SU-DHL-6 (cell line): Measurements from ENCODE around the gene ACVR2B.
A peak's percentile ranks its signal among the peaks of the same experiment; 100 is the strongest.

Source experiments
- H2AFZ ChIP-seq: fragments of 200-600 bp; sonication (generic); 2 replicates; pipeline ENCODE4 v1.6.1; 2014; ENCODE audit warnings: low read depth, mild to moderate bottlenecking, moderate library complexity, mixed read lengths, antibody characterized with exemption, low read length; ENCODE audit not compliant: severe bottlenecking
- H3F3A ChIP-seq: fragments of 200-600 bp; shearing (Covaris generic); 2 replicates; pipeline ENCODE4 v1.6.0; 2016; ENCODE audit warnings: antibody characterized with exemption, mild to moderate bottlenecking; ENCODE audit not compliant: insufficient read depth
- H3K27ac ChIP-seq: fragments of 200-600 bp; sonication (generic); 2 replicates; pipeline ENCODE4 v1.5.1; 2016; ENCODE audit warnings: low read depth, mild to moderate bottlenecking, low read length, moderate library complexity, mixed read lengths
- H3K27me3 ChIP-seq: fragments of 200-600 bp; sonication (generic), shearing (Covaris generic); 2 replicates; pipeline ENCODE4 v1.6.0; 2014; ENCODE audit warnings: mild to moderate bottlenecking, low read length
- H3K36me3 ChIP-seq: fragments of 200-600 bp; sonication (generic); 2 replicates; pipeline ENCODE4 v1.6.1; 2014; ENCODE audit warnings: mild to moderate bottlenecking, low read length, mixed read lengths
- H3K4me2 ChIP-seq: fragments of 300-600, 200-600 bp; shearing (Covaris generic), sonication (generic); 2 replicates; pipeline ENCODE4 v1.6.0; 2014; ENCODE audit warnings: low read length, low read depth, mild to moderate bottlenecking; ENCODE audit not compliant: poor library complexity, severe bottlenecking
- H3K4me3 ChIP-seq: fragments of 200-600 bp; sonication (generic); 2 replicates; pipeline ENCODE4 v1.5.1; 2014; ENCODE audit warnings: antibody characterized with exemption, low read length, mild to moderate bottlenecking, mixed read lengths; ENCODE audit not compliant: insufficient read depth, poor library complexity, severe bottlenecking
- H3K79me2 ChIP-seq: fragments of 200-600 bp; sonication (generic); 2 replicates; pipeline ENCODE4 v1.6.1; 2014; ENCODE audit warnings: mild to moderate bottlenecking, low read length, moderate library complexity; ENCODE audit not compliant: insufficient read depth
- H3K9ac ChIP-seq: fragments of 200-600 bp; sonication (generic); 2 replicates; pipeline ENCODE4 v1.7.0; 2014; ENCODE audit warnings: mild to moderate bottlenecking, low read length
- H3K9me2 ChIP-seq: fragments of 200-600 bp; sonication (generic); replicated peaks from 2 replicates; pipeline ENCODE4 v1.6.1; 2014; ENCODE audit warnings: low read length; ENCODE audit not compliant: insufficient read depth
- H3K9me3 ChIP-seq: fragments of 200-600 bp; sonication (generic); 2 replicates; pipeline ENCODE4 v1.6.1; 2014; ENCODE audit warnings: low read length, mixed read lengths; ENCODE audit not compliant: insufficient read depth
- H4K20me1 ChIP-seq: fragments of 200-600 bp; sonication (generic); 2 replicates; pipeline ENCODE4 v1.6.1; 2014; ENCODE audit warnings: low read depth, mild to moderate bottlenecking, antibody characterized with exemption, low read length, moderate library complexity, mixed read lengths
- EZH2phosphoT487 ChIP-seq: fragments of 200-600 bp; sonication (generic), shearing (Covaris generic); conservative IDR thresholded peaks from 2 replicates; pipeline ENCODE4 v1.6.1; 2018; ENCODE audit warnings: mild to moderate bottlenecking, antibody characterized with exemption, low read length, moderate library complexity, mixed read lengths
- TF ChIP-seq, protein P1 (sequence below): fragments of 200-600 bp; sonication (generic); IDR thresholded peaks from one replicate; pipeline ENCODE4 v1.5.1; 2017; ENCODE audit warnings: antibody characterized with exemption, mild to moderate bottlenecking, low read length, moderate library complexity; ENCODE audit not compliant: insufficient read depth, poor library complexity, severe bottlenecking

ACVR2B gene

DNA sequence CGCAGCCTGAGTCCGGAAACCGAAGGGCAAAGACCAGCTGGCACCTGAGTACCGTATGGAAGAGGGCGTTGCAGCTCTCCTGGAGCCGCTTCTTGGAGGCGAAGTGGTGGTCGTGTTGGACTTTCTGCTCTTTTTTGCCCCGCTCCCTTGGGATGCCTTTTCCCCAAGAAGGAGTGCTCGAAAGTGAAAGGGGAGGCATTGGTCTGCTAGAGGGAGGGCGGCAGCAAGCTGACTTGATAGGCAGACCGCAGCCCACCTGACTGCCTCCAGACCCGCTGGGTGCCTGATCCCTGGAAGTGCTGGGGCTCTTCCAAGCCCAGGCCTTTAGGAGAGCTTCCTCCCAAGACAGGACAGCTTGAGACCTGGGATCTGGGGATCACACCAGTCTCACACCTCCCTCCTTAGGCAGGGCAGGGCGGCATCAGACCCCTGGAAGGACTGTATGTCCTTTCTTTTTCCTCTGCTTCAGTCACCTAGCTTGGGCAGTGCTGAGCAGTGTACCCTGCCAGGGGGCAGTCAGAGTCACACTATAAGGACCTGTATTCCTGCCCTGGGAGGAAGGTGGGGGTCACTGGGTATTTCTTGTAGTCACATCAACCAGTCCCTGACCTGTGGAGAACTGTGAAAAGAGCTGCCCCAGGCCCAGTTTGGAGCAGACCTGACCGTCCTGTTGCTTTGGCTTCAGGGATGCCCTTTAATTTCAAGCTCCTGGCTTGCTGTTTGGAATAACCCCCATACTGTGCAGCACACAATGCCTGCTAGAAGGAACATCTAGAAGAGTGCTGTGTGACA is 2.1 kb downstream of the ACVR2B start:
- Histone ChIP-seq H3K9ac (no peak overlapping the region), H4K20me1 (no peaks in the 10 kb centered on the region), H3K27me3 (no peaks in the 10 kb centered on the region), H3K36me3 (no peaks in the 10 kb centered on the region), H3K9me2 (no peaks in the 10 kb centered on the region), H2AFZ (no peak overlapping the region), H3K9me3 (no peaks in the 10 kb centered on the region), H3K27ac (no peak overlapping the region), H3F3A (no peaks in the 10 kb centered on the region), H3K79me2 (no peaks in the 10 kb centered on the region), H3K4me3 (peak overlapping the region; percentile 45), H3K4me2 (peak overlapping the region; percentile 56)
- TF ChIP-seq EZH2phosphoT487 = no peak
- TF ChIP-seq, protein P1, sequence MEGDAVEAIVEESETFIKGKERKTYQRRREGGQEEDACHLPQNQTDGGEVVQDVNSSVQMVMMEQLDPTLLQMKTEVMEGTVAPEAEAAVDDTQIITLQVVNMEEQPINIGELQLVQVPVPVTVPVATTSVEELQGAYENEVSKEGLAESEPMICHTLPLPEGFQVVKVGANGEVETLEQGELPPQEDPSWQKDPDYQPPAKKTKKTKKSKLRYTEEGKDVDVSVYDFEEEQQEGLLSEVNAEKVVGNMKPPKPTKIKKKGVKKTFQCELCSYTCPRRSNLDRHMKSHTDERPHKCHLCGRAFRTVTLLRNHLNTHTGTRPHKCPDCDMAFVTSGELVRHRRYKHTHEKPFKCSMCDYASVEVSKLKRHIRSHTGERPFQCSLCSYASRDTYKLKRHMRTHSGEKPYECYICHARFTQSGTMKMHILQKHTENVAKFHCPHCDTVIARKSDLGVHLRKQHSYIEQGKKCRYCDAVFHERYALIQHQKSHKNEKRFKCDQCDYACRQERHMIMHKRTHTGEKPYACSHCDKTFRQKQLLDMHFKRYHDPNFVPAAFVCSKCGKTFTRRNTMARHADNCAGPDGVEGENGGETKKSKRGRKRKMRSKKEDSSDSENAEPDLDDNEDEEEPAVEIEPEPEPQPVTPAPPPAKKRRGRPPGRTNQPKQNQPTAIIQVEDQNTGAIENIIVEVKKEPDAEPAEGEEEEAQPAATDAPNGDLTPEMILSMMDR = no peak

DNA sequence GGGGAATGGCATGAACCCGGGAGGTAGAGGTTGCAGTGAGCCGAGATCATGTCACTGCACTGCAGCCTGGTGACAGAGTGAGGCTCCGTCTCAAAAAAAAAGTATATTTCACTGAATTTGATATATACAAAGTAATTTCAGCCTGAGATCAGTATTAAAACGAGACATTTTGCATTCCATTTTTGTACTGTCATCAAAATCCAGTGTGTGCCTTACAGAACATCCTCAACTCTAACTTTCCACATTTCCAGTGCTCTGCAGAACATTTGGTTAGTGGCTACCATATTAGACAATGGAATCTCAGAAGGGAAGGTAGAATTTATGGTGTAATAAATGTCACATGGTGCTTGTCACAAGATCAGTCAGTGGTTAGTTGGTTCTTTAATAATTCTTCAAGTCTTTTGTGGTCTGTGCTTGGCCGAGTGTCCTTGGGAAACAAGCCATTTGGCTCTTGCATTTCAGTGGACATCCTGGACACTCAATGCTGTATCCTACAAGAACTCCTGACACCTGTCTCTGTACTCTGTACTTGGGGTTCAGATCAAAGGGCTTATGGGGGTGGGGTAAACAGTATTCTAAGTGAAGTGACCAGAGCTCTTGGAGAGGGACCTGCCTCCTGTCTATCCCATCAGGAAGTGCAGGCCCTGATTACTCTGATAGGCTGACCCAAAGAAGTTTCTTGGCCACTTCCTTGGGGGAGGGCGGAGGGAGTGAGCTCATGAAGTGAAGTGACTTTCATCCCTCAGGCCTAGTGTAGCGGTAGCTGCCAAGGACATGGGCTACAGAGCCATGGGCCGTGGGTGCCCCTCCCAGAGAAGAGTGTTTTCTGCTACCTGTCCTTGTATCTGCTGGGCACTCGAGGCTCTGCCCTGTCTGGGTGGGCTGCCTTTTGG is 3.7 kb downstream of the ACVR2B start:
- no peak overlapping the region for H3K4me3 ChIP-seq
- H3K9me2 ChIP-seq = no peaks in the 10 kb centered on the region
- H3K36me3 ChIP-seq = no peaks in the 10 kb centered on the region
- no peak overlapping the region for H3K27ac ChIP-seq
- H3K4me2 ChIP-seq = no peak overlapping the region
- no peaks in the 10 kb centered on the region for H3K79me2 ChIP-seq
- TF ChIP-seq, protein P1 = no peak
- TF ChIP-seq EZH2phosphoT487 = no peak
- H2AFZ ChIP-seq = no peak overlapping the region
- no peaks in the 10 kb centered on the region for H3F3A ChIP-seq
- H3K9me3 ChIP-seq = no peaks in the 10 kb centered on the region
- H4K20me1 ChIP-seq = no peaks in the 10 kb centered on the region
- H3K27me3 ChIP-seq = no peaks in the 10 kb centered on the region
- H3K9ac ChIP-seq = no peak overlapping the region

DNA sequence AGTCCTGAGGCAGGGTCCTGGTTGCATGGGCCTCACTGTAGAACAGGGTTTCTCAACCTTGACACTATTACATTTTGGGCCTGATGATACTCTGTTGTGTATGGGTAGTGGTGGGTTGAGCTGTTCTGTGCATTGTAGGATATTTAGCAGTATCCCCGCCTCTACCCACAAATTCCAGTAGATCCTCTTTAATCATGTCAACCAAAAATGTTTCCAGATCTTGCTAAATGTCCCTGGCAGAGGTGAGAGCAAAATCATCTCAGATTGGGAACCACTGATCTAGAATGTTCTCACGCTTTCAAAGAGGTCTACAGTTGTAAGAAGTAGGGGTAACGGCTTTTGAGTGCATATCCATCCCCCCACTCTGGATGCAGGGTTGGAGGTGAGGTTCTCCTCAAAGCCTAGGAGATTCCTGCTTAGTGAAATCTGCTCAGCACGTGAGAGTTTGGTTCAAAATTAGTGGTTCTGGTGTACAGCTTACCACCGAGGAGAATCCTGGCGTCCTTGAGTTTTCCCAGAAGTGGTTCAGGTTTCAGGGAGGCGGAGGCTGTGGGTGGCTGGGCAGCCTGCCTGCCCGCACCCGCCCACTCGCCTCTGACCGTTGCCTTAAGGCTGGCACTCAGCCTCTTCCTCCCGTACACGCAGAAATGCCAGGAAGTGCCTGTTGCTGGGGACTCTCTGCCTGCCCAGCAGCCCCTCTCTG is 5.3 kb downstream of the ACVR2B start:
- Histone ChIP-seq H3K36me3 (no peaks in the 10 kb centered on the region), H2AFZ (no peak overlapping the region), H3F3A (no peaks in the 10 kb centered on the region), H3K9me2 (no peaks in the 10 kb centered on the region), H3K27me3 (no peaks in the 10 kb centered on the region), H3K9me3 (no peaks in the 10 kb centered on the region), H3K9ac (no peak overlapping the region), H3K79me2 (no peaks in the 10 kb centered on the region), H4K20me1 (no peaks in the 10 kb centered on the region), H3K4me2 (no peak overlapping the region), H3K27ac (no peak overlapping the region), H3K4me3 (no peak overlapping the region)
- TF ChIP-seq, protein P1 = no peak
- no peak for TF ChIP-seq EZH2phosphoT487
